H1 (cell line): ENCODE measurements around the gene PLEK2. TPM values are rescaled to one million over a fixed set of nuclear protein-coding genes. Genes with fewer than 3 reads are reported as not detected.

Experiments used
- CREB1 ChIP-seq: IDR thresholded peaks from 2 replicates; pipeline ENCODE4 v1.6.1; 2012; ENCODE audit warnings: inconsistent platforms
- RAD21 ChIP-seq, 2 experiments: IDR thresholded peaks in 1 of 2; conservative IDR thresholded peaks in 1 of 2; 2 replicates each; pipeline ENCODE4 v1.6.1; 2011; ENCODE audit warnings: low read depth in 2 of 2, low read length in 2 of 2, improper control_type of control experiment in 1 of 2, inconsistent platforms in 1 of 2, mild to moderate bottlenecking in 1 of 2, moderate library complexity in 1 of 2
- SP2 ChIP-seq: IDR thresholded peaks from 2 replicates; pipeline ENCODE4 v1.6.1; 2012; ENCODE audit warnings: mild to moderate bottlenecking, low read length, inconsistent platforms
- polyA plus RNA-seq, 7 experiments: library from polyadenylated mRNA; depleted of rRNA in 3 of 7; stranded (reverse) in 5 of 7; unstranded in 2 of 7; fragments of >200 nt in 5 of 7; fragments of 200-250 nt in 2 of 7; gene quantifications; 1 replicate in 5 of 7; 2 replicates in 1 of 7; 4 replicates in 1 of 7; pipeline versions ENCODE4 v1.2.1 to v1.2.3, GENCODE V29; 2011 to 2013; ENCODE audit warnings: missing spikeins in 2 of 7, mixed read lengths in 2 of 7
- total RNA-seq: library from RNA; stranded (reverse); fragmentation: NEBNext Ultra II Directional; extraction: Animal tissue kit (Norgen Biotek cat#: 25700); gene quantifications from 2 replicates; pipeline ENCODE4 v1.2.1, GENCODE V29; 2021

Gene PLEK2
- total and polyA plus RNA-seq, 2 of the 8 experiments (the other 6 are each of a cell fraction or from before 2014, with no cell fraction given): 0.41 to 2.1 TPM

GRCh38 chr14:67449096-67449495 lies 37.1 kb upstream of the PLEK2 start (continued):
- TF ChIP-seq CREB1 (no peak), RAD21 (IDR thresholded peaks at IDR 0.05 in 1 of 2, conservative IDR thresholded peaks at IDR 0.05 in 1 of 2; ENCODE audit: low read depth in 2 of 2, low read length in 2 of 2) (no peak), SP2 (no peak)
